ENCODE measurements around the gene HAND2.

Gene HAND2

DNA sequence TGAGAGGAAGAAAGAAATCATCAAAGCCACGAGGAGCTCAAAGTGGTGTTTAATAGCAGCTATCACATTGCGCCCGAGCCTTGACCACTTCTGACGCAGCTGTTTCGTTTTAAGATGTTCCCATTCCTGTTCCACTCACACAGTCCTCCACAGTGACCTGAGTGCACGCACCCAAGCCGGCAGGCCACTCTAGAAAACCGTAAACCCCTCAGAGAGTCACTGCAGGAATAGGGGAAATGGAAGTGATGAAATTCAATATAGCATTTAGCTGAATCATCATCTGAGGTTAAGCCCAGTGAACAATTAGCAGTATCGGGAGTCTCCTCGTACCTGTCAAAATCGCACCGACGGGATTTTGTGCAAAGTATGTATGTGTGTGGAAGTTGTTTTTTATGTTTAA, 17.9 kb upstream of the HAND2 start:
- H4K20me1 ChIP-seq (ENCODE audit: insufficient read depth, low read length, poor library complexity, severe bottlenecking): no peaks in the 10 kb centered on the region
- no peak overlapping the region for H3K4me3 ChIP-seq (ENCODE audit: low read length, poor library complexity, severe bottlenecking)
- no peaks in the 10 kb centered on the region for H3F3A ChIP-seq (ENCODE audit: low read depth)
- no peaks in the 10 kb centered on the region for H3K36me3 ChIP-seq (ENCODE audit: insufficient read depth, low read length)
- H2AFZ ChIP-seq (ENCODE audit: low read length): no peak overlapping the region
- no peak overlapping the region for H3K4me2 ChIP-seq (ENCODE audit: low read depth, low read length, poor library complexity, severe bottlenecking)
- H3K27me3 ChIP-seq (ENCODE audit: insufficient read depth, low read length, poor library complexity, severe bottlenecking): no peaks in the 10 kb centered on the region
- H3K9me3 ChIP-seq (ENCODE audit: insufficient read depth, low read depth, low read length): no peaks in the 10 kb centered on the region
- TF ChIP-seq CTCF (conservative IDR thresholded peaks at IDR 0.05; ENCODE audit: low read length): no peak
- no peak for TF ChIP-seq EZH2phosphoT487 (IDR thresholded peaks at IDR 0.05; ENCODE audit: borderline replicate concordance)
- H3K79me2 ChIP-seq (ENCODE audit: insufficient read depth, low read length): no peaks in the 10 kb centered on the region
- H3K4me1 ChIP-seq (ENCODE audit: insufficient read depth, low read length, poor library complexity, severe bottlenecking): no peaks in the 10 kb centered on the region
- no peaks in the 10 kb centered on the region for H3K9me2 ChIP-seq (replicated peaks; ENCODE audit: low read depth, low read length)
- H3K9ac ChIP-seq (ENCODE audit: low read depth, low read length, poor library complexity, severe bottlenecking): no peak overlapping the region

GRCh38 chr4:173546776-173547175, 16.7 kb upstream of the HAND2 start:
- Histone ChIP-seq H4K20me1 (ENCODE audit: insufficient read depth, low read length, poor library complexity, severe bottlenecking) (no peaks in the 10 kb centered on the region), H3K4me1 (ENCODE audit: insufficient read depth, low read length, poor library complexity, severe bottlenecking) (no peaks in the 10 kb centered on the region), H3K4me3 (ENCODE audit: low read length, poor library complexity, severe bottlenecking) (no peak overlapping the region), H3K79me2 (ENCODE audit: insufficient read depth, low read length) (no peaks in the 10 kb centered on the region), H3K9me3 (ENCODE audit: insufficient read depth, low read depth, low read length) (no peaks in the 10 kb centered on the region), H3F3A (ENCODE audit: low read depth) (no peaks in the 10 kb centered on the region), H3K36me3 (ENCODE audit: insufficient read depth, low read length) (no peaks in the 10 kb centered on the region), H3K4me2 (ENCODE audit: low read depth, low read length, poor library complexity, severe bottlenecking) (no peak overlapping the region), H3K27me3 (ENCODE audit: insufficient read depth, low read length, poor library complexity, severe bottlenecking) (no peaks in the 10 kb centered on the region), H2AFZ (ENCODE audit: low read length) (no peak overlapping the region), H3K9me2 (replicated peaks; ENCODE audit: low read depth, low read length) (no peaks in the 10 kb centered on the region), H3K9ac (ENCODE audit: low read depth, low read length, poor library complexity, severe bottlenecking) (no peak overlapping the region)
- TF ChIP-seq EZH2phosphoT487 (IDR thresholded peaks at IDR 0.05; ENCODE audit: borderline replicate concordance): no peak
- TF ChIP-seq CTCF (conservative IDR thresholded peaks at IDR 0.05; ENCODE audit: low read length): no peak

DNA sequence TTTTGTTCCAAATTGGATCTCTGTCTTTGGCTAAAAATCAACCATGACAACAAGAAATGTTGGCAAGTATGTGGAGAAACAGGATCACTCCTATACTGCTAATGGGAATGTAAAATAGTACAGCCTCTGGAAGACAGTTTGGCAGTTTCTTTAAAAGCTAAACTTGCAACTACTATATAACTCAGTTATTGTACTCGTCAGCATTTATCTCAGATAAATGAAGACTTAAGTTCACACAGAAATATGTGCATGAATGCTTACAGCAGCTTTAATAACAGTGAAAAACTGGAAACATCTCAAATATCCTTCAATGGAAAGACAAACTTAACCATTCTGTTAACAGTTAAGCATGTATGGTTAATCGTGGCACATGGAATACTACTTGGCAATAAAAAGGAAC, 15.4 kb upstream of the HAND2 start:
- no peaks in the 10 kb centered on the region for H3K79me2 ChIP-seq (ENCODE audit: insufficient read depth, low read length)
- H3K9ac ChIP-seq (ENCODE audit: low read depth, low read length, poor library complexity, severe bottlenecking): no peak overlapping the region
- H3F3A ChIP-seq (ENCODE audit: low read depth): no peaks in the 10 kb centered on the region
- TF ChIP-seq CTCF (conservative IDR thresholded peaks at IDR 0.05; ENCODE audit: low read length): no peak
- no peak for TF ChIP-seq EZH2phosphoT487 (IDR thresholded peaks at IDR 0.05; ENCODE audit: borderline replicate concordance)
- no peaks in the 10 kb centered on the region for H3K27me3 ChIP-seq (ENCODE audit: insufficient read depth, low read length, poor library complexity, severe bottlenecking)
- no peaks in the 10 kb centered on the region for H3K9me3 ChIP-seq (ENCODE audit: insufficient read depth, low read depth, low read length)
- no peak overlapping the region for H2AFZ ChIP-seq (ENCODE audit: low read length)
- H3K9me2 ChIP-seq (replicated peaks; ENCODE audit: low read depth, low read length): no peaks in the 10 kb centered on the region
- no peaks in the 10 kb centered on the region for H4K20me1 ChIP-seq (ENCODE audit: insufficient read depth, low read length, poor library complexity, severe bottlenecking)
- H3K36me3 ChIP-seq (ENCODE audit: insufficient read depth, low read length): no peaks in the 10 kb centered on the region
- no peaks in the 10 kb centered on the region for H3K4me1 ChIP-seq (ENCODE audit: insufficient read depth, low read length, poor library complexity, severe bottlenecking)
- H3K4me3 ChIP-seq (ENCODE audit: low read length, poor library complexity, severe bottlenecking): no peak overlapping the region
- H3K4me2 ChIP-seq (ENCODE audit: low read depth, low read length, poor library complexity, severe bottlenecking): no peak overlapping the region

Data from Loucy (cell line).